ENCODE measurements around the gene UNC5B.

DNA sequence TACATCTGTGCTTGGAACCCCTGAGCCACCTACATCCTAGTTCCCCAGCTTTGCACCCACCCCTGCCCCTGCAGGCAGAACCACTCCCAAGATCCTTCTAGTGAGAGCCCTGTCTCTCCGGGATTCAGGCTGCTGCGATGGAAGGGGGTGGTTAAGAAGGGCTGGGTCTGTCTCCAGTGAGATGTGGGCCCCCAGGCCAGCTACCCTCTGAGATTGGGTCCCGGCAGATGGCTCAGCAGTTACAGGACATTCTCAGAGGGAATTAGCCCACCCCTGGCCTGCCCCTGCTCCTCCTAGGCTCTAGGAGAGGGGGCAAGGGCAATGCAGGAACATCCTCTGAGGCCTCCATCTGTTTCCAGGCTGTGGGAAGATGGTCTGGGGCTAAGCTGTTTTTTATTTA, 134.4 kb downstream of the UNC5B start:
- TF ChIP-seq, protein P1, sequence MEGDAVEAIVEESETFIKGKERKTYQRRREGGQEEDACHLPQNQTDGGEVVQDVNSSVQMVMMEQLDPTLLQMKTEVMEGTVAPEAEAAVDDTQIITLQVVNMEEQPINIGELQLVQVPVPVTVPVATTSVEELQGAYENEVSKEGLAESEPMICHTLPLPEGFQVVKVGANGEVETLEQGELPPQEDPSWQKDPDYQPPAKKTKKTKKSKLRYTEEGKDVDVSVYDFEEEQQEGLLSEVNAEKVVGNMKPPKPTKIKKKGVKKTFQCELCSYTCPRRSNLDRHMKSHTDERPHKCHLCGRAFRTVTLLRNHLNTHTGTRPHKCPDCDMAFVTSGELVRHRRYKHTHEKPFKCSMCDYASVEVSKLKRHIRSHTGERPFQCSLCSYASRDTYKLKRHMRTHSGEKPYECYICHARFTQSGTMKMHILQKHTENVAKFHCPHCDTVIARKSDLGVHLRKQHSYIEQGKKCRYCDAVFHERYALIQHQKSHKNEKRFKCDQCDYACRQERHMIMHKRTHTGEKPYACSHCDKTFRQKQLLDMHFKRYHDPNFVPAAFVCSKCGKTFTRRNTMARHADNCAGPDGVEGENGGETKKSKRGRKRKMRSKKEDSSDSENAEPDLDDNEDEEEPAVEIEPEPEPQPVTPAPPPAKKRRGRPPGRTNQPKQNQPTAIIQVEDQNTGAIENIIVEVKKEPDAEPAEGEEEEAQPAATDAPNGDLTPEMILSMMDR (IDR thresholded peaks at IDR 0.05), result no peak
- TF ChIP-seq POLR2A (IDR thresholded peaks at IDR 0.05), result no peak

All from tibial nerve (tissue), 3 donors.